Right renal cortex interstitium (tissue), 3 donors: ENCODE data around the gene THSD4. TPM values are rescaled to one million over a fixed set of nuclear protein-coding genes. Genes with fewer than 3 reads are reported as not detected.
A peak's percentile ranks its signal among the peaks of the same experiment; 100 is the strongest.
"Not testable (repeated sequence)": the region's sequence is repeated elsewhere in the genome, so short reads cannot be mapped to it uniquely, and the experiment has no call there.

Experiments used
- DNase-seq, 3 donors: peaks; one replicate each; pipeline ENCODE4 v3.0.0-alpha.2; 2013; ENCODE audit warnings: low read depth in 3 of 3, low spot score in 2 of 3
- polyA plus RNA-seq, 3 donors: library from polyadenylated mRNA; unstranded; fragments of 120-200 nt; gene quantifications; one replicate each; pipeline ENCODE4 v1.2.1, GENCODE V29; 2013; ENCODE audit not compliant: insufficient read length in 3 of 3

Gene THSD4
- polyA plus RNA-seq, 3 donors = 31.9 to 39.4 (median 33.2) TPM

- no peak for DNase-seq
These were observed 277.6 kb downstream of the THSD4 start for GRCh38 chr15:71392861-71393283.

- DNase-seq = no peak
These were observed 278.1 kb downstream of the THSD4 start for GRCh38 chr15:71393383-71393782.

- DNase-seq = no peak
These were observed 281.4 kb downstream of the THSD4 start for GRCh38 chr15:71396536-71397125.

- no peak for DNase-seq
These were observed 282.1 kb downstream of the THSD4 start for GRCh38 chr15:71397377-71397776.

- DNase-seq = no peak
These were observed 285.0 kb downstream of the THSD4 start for GRCh38 chr15:71400294-71400693.

GRCh38 chr15:71401728-71402127, 286.5 kb downstream of the THSD4 start:
- not testable (repeated sequence) for DNase-seq

- no peak for DNase-seq
These were observed 294.3 kb downstream of the THSD4 start for GRCh38 chr15:71409541-71409940.

GRCh38 chr15:71410347-71410746, 295.1 kb downstream of the THSD4 start:
- DNase-seq = no peak

- DNase-seq = peak; percentile 60 to 82 (median 77)
These were observed 296.5 kb downstream of the THSD4 start for GRCh38 chr15:71411538-71412482.

- DNase-seq = no peak
These were observed 298.1 kb downstream of the THSD4 start for GRCh38 chr15:71413419-71413818.

GRCh38 chr15:71414853-71415252, 299.6 kb downstream of the THSD4 start:
- no peak for DNase-seq

- DNase-seq = no peak
These were observed 307.4 kb downstream of the THSD4 start for GRCh38 chr15:71422530-71423259.

GRCh38 chr15:71424765-71425164, 309.5 kb downstream of the THSD4 start:
- DNase-seq = no peak

GRCh38 chr15:71425388-71425787, 310.1 kb downstream of the THSD4 start:
- DNase-seq = no peak

- no peak for DNase-seq
These were observed 311.5 kb downstream of the THSD4 start for GRCh38 chr15:71426792-71427191.

GRCh38 chr15:71430782-71431181, 315.5 kb downstream of the THSD4 start:
- DNase-seq = no peak

GRCh38 chr15:71431343-71432336, 316.4 kb downstream of the THSD4 start:
- DNase-seq = no peak

GRCh38 chr15:71433402-71433801, 318.1 kb downstream of the THSD4 start:
- DNase-seq = no peak

GRCh38 chr15:71434774-71435173, 319.5 kb downstream of the THSD4 start:
- DNase-seq = no peak

- no peak for DNase-seq
These were observed 320.3 kb downstream of the THSD4 start for GRCh38 chr15:71435552-71435951.
